ENCODE measurements around the gene LPIN3.

LPIN3 gene

GRCh38 chr20:41393705-41394066, 53.1 kb downstream of the LPIN3 start:
- no peak for DNase-seq (ENCODE audit: low read depth)
- no peak for TF ChIP-seq MAX (IDR thresholded peaks at IDR 0.05; ENCODE audit: low read depth, low read length)
- no peak for TF ChIP-seq MYC (IDR thresholded peaks at IDR 0.05; ENCODE audit: low read depth, low read length)
- no peak for TF ChIP-seq CTCF (IDR thresholded peaks at IDR 0.05; ENCODE audit: low read depth, low read length)
- no peak for TF ChIP-seq POLR2A (IDR thresholded peaks at IDR 0.05; ENCODE audit: extremely low read depth, insufficient read length)
- H3K4me3 ChIP-seq (ENCODE audit: low read depth, low read length): no peak overlapping the region

GRCh38 chr20:41394081-41394480, 53.5 kb downstream of the LPIN3 start:
- DNase-seq (ENCODE audit: low read depth): no peak
- TF ChIP-seq POLR2A (IDR thresholded peaks at IDR 0.05; ENCODE audit: extremely low read depth, insufficient read length) (no peak), CTCF (IDR thresholded peaks at IDR 0.05; ENCODE audit: low read depth, low read length) (no peak), MYC (IDR thresholded peaks at IDR 0.05; ENCODE audit: low read depth, low read length) (no peak), MAX (IDR thresholded peaks at IDR 0.05; ENCODE audit: low read depth, low read length) (no peak)
- H3K4me3 ChIP-seq (ENCODE audit: low read depth, low read length): no peak overlapping the region

- no peak overlapping the region for H3K4me3 ChIP-seq (ENCODE audit: low read depth, low read length)
- no peak for TF ChIP-seq POLR2A (IDR thresholded peaks at IDR 0.05; ENCODE audit: extremely low read depth, insufficient read length)
- no peak for TF ChIP-seq MAX (IDR thresholded peaks at IDR 0.05; ENCODE audit: low read depth, low read length)
- TF ChIP-seq CTCF (IDR thresholded peaks at IDR 0.05; ENCODE audit: low read depth, low read length): no peak
- TF ChIP-seq MYC (IDR thresholded peaks at IDR 0.05; ENCODE audit: low read depth, low read length): no peak
- no peak for DNase-seq (ENCODE audit: low read depth)
These were observed 54.5 kb downstream of the LPIN3 start for GRCh38 chr20:41394931-41395666.

- TF ChIP-seq CTCF (IDR thresholded peaks at IDR 0.05; ENCODE audit: low read depth, low read length): no peak
- TF ChIP-seq MAX (IDR thresholded peaks at IDR 0.05; ENCODE audit: low read depth, low read length): no peak
- TF ChIP-seq POLR2A (IDR thresholded peaks at IDR 0.05; ENCODE audit: extremely low read depth, insufficient read length): no peak
- no peak for TF ChIP-seq MYC (IDR thresholded peaks at IDR 0.05; ENCODE audit: low read depth, low read length)
- no peak overlapping the region for H3K4me3 ChIP-seq (ENCODE audit: low read depth, low read length)
- no peak for DNase-seq (ENCODE audit: low read depth)
These were observed 55.3 kb downstream of the LPIN3 start for GRCh38 chr20:41395667-41396664.

GRCh38 chr20:41398408-41398807, 57.8 kb downstream of the LPIN3 start:
- H3K4me3 ChIP-seq (ENCODE audit: low read depth, low read length): no peak overlapping the region
- TF ChIP-seq MAX (IDR thresholded peaks at IDR 0.05; ENCODE audit: low read depth, low read length): no peak
- TF ChIP-seq MYC (IDR thresholded peaks at IDR 0.05; ENCODE audit: low read depth, low read length): no peak
- TF ChIP-seq POLR2A (IDR thresholded peaks at IDR 0.05; ENCODE audit: extremely low read depth, insufficient read length): no peak
- no peak for TF ChIP-seq CTCF (IDR thresholded peaks at IDR 0.05; ENCODE audit: low read depth, low read length)
- DNase-seq (ENCODE audit: low read depth): no peak

Data from NB4 (cell line).